Ovary (tissue), 3 donors: Measurements from ENCODE around the gene FAM149A.

Source experiments
- EP300 ChIP-seq: sonication (generic); formaldehyde crosslinking; IDR thresholded peaks from one replicate; pipeline ENCODE4 v1.6.1; 2017; ENCODE audit warnings: antibody characterized with exemption
- POLR2A ChIP-seq: fragments of 450-650 bp; IDR thresholded peaks from one replicate; pipeline ENCODE4 v1.6.1; 2017; ENCODE audit warnings: antibody characterized with exemption, mild to moderate bottlenecking, moderate library complexity
- TF ChIP-seq, protein P1 (sequence below), 3 donors: fragments of 450-650 bp in 2 of 3; fragments of 200-600 bp in 1 of 3; IDR thresholded peaks; one replicate each; pipeline versions ENCODE4 v1.5.1 to v1.8.0; 2016 to 2022; ENCODE audit warnings: antibody characterized with exemption in 3 of 3, mild to moderate bottlenecking in 1 of 3
- donor health status: DM: no; HTN: no; CAD: no.

GRCh38 chr4:186168750-186169149 is 64.2 kb downstream of the FAM149A start:
- no peak for TF ChIP-seq EP300
- TF ChIP-seq, protein P1, sequence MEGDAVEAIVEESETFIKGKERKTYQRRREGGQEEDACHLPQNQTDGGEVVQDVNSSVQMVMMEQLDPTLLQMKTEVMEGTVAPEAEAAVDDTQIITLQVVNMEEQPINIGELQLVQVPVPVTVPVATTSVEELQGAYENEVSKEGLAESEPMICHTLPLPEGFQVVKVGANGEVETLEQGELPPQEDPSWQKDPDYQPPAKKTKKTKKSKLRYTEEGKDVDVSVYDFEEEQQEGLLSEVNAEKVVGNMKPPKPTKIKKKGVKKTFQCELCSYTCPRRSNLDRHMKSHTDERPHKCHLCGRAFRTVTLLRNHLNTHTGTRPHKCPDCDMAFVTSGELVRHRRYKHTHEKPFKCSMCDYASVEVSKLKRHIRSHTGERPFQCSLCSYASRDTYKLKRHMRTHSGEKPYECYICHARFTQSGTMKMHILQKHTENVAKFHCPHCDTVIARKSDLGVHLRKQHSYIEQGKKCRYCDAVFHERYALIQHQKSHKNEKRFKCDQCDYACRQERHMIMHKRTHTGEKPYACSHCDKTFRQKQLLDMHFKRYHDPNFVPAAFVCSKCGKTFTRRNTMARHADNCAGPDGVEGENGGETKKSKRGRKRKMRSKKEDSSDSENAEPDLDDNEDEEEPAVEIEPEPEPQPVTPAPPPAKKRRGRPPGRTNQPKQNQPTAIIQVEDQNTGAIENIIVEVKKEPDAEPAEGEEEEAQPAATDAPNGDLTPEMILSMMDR (IDR thresholded peaks at IDR 0.05): no peak
- TF ChIP-seq POLR2A: no peak
